Duodenal mucosa (tissue), 2 donors: ENCODE data around the gene AATF.
A peak's percentile ranks its signal among the peaks of the same experiment; 100 is the strongest.

Experiments
- H3K27ac ChIP-seq: one replicate; pipeline ENCODE4 v1.7.0; 2013; ENCODE audit warnings: low read depth, low read length
- H3K27me3 ChIP-seq, 2 donors: one replicate each; pipeline ENCODE4 v1.7.0; 2013; ENCODE audit warnings: low read length in 2 of 2, control low read depth in 1 of 2; ENCODE audit not compliant: insufficient read depth in 2 of 2, control insufficient read depth in 1 of 2
- H3K36me3 ChIP-seq, 2 donors: one replicate each; pipeline ENCODE4 v1.7.0; 2013; ENCODE audit warnings: low read length in 2 of 2, control low read depth in 1 of 2; ENCODE audit not compliant: insufficient read depth in 2 of 2, control insufficient read depth in 1 of 2
- H3K4me1 ChIP-seq, 2 donors: one replicate each; pipeline ENCODE4 v1.7.0; 2013; ENCODE audit warnings: low read length in 2 of 2, control low read depth in 1 of 2; ENCODE audit not compliant: insufficient read depth in 2 of 2, control insufficient read depth in 1 of 2
- H3K4me3 ChIP-seq, 2 donors: one replicate each; pipeline ENCODE4 v1.7.0; 2013; ENCODE audit warnings: low read length in 2 of 2, low read depth in 1 of 2
- H3K9ac ChIP-seq, 2 donors: one replicate each; pipeline ENCODE4 v1.7.0; 2013; ENCODE audit warnings: low read length in 2 of 2, low read depth in 1 of 2
- H3K9me3 ChIP-seq, 2 donors: one replicate each; pipeline ENCODE4 v1.7.0; 2013; ENCODE audit warnings: low read length in 2 of 2, control low read depth in 1 of 2; ENCODE audit not compliant: control insufficient read depth in 1 of 2

AATF gene

DNA sequence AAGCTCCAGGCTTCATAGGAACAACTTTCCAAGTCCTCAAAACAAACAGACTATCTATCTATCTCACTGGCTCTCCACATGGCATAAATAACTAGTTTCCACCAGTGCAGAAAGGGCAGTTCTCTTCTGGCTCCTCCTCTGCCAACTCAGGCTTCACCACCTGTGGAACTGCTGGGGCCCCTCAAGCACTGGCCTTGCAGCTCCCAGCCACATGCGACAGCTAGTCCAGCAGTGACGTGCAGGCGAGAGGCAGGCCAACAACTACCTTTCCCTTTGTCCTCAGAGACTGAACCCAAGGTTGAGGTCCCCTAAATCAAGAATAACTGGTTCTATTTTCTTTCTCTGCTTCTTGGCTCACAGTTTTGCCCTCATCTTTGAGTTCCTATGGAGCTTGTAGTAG is 137.6 kb downstream of the AATF start:
- H3K36me3 ChIP-seq = peaks cover 0 to 34% of the 10 kb centered on the region in 2 donors

DNA sequence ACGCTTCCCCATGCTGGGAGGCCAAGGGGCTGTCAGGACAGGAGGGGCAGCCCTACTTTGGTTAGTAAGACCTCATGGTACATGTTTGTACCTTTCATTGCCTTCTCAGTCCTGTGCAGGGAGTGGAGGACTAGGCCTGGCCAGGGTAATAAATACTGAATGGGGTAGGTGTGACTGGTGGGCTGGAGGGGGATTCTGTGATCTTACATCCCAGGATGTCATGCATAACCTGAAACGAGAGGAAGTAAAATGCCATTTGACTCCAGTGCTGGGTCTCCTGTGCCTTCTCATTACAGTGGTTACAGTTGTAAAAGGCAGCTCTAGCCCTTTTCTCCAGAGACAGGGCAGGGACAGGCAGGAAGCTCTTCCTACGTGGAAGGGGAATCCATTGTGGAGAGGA is 138.2 kb downstream of the AATF start:
- H3K36me3 ChIP-seq = peaks cover 0 to 34% of the 10 kb centered on the region in 2 donors
- H3K27ac ChIP-seq = no peak overlapping the region
- no peaks in the 10 kb centered on the region for H3K27me3 ChIP-seq
- no peaks in the 10 kb centered on the region for H3K9me3 ChIP-seq
- no peak overlapping the region for H3K4me3 ChIP-seq
- no peak overlapping the region for H3K9ac ChIP-seq
- peaks cover 6 to 15% of the 10 kb centered on the region in 2 donors for H3K4me1 ChIP-seq

More for the DNA sequence above, 137.6 kb downstream of the AATF start:
- Histone ChIP-seq H3K4me3 (no peak overlapping the region), H3K27me3 (no peaks in the 10 kb centered on the region), H3K9me3 (no peaks in the 10 kb centered on the region), H3K27ac (no peak overlapping the region), H3K4me1 (peaks cover under 1 to 9% of the 10 kb centered on the region in 2 donors), H3K9ac (no peak overlapping the region)

DNA sequence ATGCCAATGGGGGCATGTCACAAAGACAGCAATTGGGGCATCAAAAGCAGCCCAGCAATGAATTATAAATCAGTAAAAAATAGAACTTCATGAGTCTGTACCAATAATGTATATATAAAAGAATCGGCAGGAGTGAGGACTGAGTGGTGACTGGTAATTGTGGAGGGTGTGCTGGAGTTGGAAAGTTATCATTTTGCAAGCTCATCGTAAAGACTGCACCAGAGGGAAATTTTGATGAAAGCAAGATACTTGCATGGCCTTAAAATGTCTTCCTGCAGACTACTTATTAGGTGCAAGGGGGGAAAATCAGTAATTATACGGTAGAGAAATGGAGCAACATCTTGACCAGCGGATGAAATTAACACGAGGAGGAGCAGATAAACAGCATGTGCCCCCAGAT is 138.9 kb downstream of the AATF start:
- no peak overlapping the region for H3K4me3 ChIP-seq
- H3K9me3 ChIP-seq = no peaks in the 10 kb centered on the region
- H3K36me3 ChIP-seq = peaks cover 0 to 34% of the 10 kb centered on the region in 2 donors
- no peaks in the 10 kb centered on the region for H3K27me3 ChIP-seq
- H3K4me1 ChIP-seq = peaks cover 8 to 21% of the 10 kb centered on the region in 2 donors
- H3K9ac ChIP-seq = no peak overlapping the region
- no peak overlapping the region for H3K27ac ChIP-seq

DNA sequence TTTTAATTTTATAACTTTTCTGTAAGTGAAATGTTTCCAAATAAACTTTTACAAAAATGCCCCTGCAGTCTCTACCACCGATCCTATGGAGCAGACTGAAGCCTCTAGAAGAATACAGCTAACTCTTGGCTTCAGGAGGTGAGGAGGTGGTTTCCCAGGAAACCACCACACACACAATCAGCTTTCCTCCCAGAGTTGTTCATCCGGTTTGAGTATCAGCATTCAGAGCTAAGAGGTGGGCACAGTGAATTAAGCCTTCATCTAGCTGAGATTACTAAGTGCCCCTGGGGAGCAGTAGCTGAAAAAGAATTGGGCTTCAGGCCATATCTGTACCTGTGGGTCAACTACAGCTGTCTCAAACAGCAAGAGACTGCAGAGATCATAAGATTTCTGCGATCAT is 139.7 kb downstream of the AATF start:
- Histone ChIP-seq H3K27ac (no peak overlapping the region), H3K36me3 (peaks cover 0 to 34% of the 10 kb centered on the region in 2 donors)

DNA sequence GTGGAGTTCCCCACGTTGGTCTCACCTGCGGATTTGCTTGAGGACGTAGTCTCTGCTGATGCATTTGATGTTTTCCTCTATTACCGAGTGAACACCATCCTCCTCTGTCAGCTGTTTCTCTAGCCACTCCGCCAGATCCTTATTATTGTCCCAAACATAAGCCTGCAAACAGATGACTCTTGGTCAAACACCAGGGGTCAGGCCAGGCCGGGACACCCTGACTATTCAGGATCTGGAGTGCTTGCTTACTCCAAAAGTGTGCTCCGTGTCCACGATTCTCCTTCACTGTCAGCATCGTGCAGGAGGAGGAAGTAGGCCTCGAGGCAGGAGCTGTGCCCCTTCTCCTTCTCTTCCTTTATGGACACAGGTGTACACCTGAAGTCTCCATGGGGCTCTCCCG is 140.2 kb downstream of the AATF start:
- Histone ChIP-seq H3K27ac (no peak overlapping the region), H3K36me3 (peaks cover 0 to 34% of the 10 kb centered on the region in 2 donors), H3K9me3 (no peaks in the 10 kb centered on the region), H3K27me3 (no peaks in the 10 kb centered on the region), H3K4me3 (no peak overlapping the region), H3K4me1 (peaks cover 14 to 27% of the 10 kb centered on the region in 2 donors), H3K9ac (no peak overlapping the region)

More for the DNA sequence above, 139.7 kb downstream of the AATF start:
- Histone ChIP-seq H3K4me1 (peaks cover 14 to 27% of the 10 kb centered on the region in 2 donors), H3K4me3 (no peak overlapping the region), H3K27me3 (no peaks in the 10 kb centered on the region), H3K9ac (no peak overlapping the region), H3K9me3 (no peaks in the 10 kb centered on the region)

DNA sequence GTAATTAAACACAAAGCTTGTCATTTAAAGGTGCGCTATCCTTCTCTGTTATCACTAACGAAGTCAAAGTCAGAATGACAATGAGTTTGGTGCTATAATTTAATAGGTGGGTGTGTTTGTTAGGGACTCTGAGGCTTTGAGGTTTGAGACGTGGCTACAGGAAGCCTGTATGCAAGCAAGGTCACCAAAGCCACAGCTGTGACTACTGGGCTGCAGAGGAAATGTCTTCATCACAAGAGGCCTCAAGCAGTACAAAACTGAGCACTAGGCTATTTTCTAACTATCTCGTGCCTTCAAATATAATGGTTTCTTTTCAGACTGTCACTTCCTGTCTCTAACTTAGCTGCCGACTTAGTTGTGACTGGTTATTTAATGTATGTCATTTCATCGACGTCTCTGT is 141.2 kb downstream of the AATF start:
- Histone ChIP-seq H3K9me3 (no peaks in the 10 kb centered on the region), H3K36me3 (peaks cover 0 to 37% of the 10 kb centered on the region in 2 donors), H3K27ac (peak overlapping the region; percentile 47), H3K4me1 (peaks cover 14 to 27% of the 10 kb centered on the region in 2 donors), H3K27me3 (no peaks in the 10 kb centered on the region), H3K4me3 (no peak overlapping the region), H3K9ac (no peak overlapping the region)

DNA sequence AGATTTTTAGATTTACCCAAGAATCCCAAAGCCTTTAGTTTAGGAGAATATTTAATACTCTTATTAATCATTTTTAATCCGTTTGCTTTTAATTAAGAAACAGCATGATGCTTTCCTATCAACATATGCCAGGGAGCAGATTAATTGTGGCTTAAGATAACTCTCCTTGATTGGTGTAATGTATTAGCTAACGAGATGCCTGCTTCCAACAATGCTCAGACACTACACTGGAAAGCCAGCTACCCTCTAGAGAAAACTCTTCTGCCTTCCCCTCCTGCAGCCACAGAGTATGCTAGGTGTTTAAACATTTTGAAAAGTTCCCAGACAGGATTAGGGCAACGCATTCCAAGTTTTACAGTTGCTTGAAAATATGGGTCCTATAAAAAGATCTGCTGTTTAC is 142.2 kb downstream of the AATF start:
- Histone ChIP-seq H3K9ac (no peak overlapping the region), H3K4me3 (no peak overlapping the region), H3K36me3 (peaks cover 1 to 35% of the 10 kb centered on the region in 2 donors), H3K4me1 (peaks cover 14 to 27% of the 10 kb centered on the region in 2 donors), H3K27ac (no peak overlapping the region), H3K27me3 (no peaks in the 10 kb centered on the region), H3K9me3 (no peaks in the 10 kb centered on the region)

DNA sequence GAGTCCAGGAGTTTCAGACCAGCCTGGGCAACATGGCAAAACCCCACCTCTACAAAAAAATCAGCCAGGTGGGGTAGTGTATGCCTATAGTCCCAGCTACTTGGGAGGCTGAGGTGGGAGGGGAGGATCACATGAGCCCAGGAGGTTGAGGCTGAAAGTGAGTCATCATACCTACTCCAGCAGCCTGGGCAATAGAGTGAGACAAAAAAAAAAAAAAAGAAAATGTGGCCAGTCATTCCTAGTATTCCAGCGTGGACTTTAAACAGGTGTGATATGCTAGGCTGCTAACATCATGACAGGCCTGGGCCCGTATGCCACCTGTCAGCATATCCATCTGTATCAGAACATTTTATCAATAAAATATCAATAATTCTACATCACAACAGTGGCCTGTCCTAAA is 143.3 kb downstream of the AATF start:
- H3K27ac ChIP-seq = peak overlapping the region; percentile 17
- no peak overlapping the region for H3K4me3 ChIP-seq
- no peaks in the 10 kb centered on the region for H3K27me3 ChIP-seq
- H3K9me3 ChIP-seq = no peaks in the 10 kb centered on the region
- H3K4me1 ChIP-seq = peaks cover 14 to 27% of the 10 kb centered on the region in 2 donors
- H3K36me3 ChIP-seq = peaks cover 10 to 35% of the 10 kb centered on the region in 2 donors
- no peak overlapping the region for H3K9ac ChIP-seq

DNA sequence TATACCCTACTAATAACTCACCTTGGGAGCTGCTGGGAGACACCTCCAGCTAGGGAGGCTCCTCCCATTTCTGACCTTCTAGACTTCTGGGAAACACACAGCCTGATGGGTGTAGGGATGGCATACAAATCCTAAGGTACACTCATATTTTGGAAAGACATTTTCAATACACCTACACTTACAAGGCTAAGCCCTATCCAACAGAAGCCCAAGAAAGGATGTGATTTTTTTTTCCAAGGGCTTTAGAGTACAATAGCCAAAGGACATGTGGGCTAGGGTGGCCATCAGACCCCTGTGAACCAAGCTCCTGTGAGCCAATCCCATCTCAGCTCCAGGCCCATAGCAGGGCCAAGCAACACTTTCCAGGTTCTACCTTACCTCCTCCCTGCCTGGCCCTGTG is 143.9 kb downstream of the AATF start:
- H3K27ac ChIP-seq = peak overlapping the region; percentile 44
- peaks cover 13 to 35% of the 10 kb centered on the region in 2 donors for H3K36me3 ChIP-seq
- peaks cover 14 to 27% of the 10 kb centered on the region in 2 donors for H3K4me1 ChIP-seq

DNA sequence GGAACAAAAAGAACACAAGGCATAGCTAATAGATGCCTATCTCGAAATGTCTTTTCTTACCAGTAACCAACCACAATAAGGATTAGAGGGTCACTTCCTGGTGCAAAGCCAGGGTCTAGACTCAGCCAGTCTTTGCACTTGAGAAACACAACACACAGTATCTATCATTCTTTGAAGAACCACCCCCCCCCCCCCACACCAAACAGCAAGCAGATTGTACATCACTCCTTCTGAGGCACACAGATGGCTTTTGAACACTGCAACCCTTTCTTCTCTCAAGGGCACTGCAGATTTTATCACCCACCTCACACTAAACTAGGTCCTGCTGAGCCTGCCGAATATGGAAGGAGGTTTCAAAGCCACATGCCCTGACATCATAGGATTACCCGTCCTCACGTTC is 145.6 kb downstream of the AATF start:
- Histone ChIP-seq H3K9ac (no peak overlapping the region), H3K4me3 (no peak overlapping the region), H3K27ac (no peak overlapping the region), H3K4me1 (peaks cover 14 to 27% of the 10 kb centered on the region in 2 donors), H3K9me3 (no peaks in the 10 kb centered on the region), H3K36me3 (peaks cover 13 to 41% of the 10 kb centered on the region in 2 donors), H3K27me3 (no peaks in the 10 kb centered on the region)

More for the DNA sequence above, 143.9 kb downstream of the AATF start:
- Histone ChIP-seq H3K4me3 (no peak overlapping the region), H3K9ac (peak overlapping the region; percentile 13 to 15), H3K27me3 (no peaks in the 10 kb centered on the region), H3K9me3 (no peaks in the 10 kb centered on the region)

DNA sequence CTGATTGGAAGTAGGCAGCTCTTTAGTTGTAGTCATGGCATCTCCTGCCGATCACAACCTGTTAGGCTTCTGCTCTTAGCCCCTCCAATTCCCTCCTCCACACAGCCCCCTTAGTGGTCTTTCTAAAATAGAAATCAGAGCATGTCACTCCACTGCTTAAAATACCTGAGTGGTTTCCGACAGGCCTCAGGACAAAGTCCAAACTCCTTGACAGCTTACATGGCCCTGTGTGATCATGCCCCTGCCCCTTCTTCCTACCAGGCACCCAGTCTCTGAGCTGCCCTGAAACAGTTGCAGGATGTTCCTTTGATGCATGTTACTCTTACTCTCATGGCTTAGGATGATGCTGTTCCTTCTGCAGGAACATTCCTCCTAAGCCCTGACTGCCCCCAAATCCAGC is 147.3 kb downstream of the AATF start:
- Histone ChIP-seq H3K9me3 (no peaks in the 10 kb centered on the region), H3K27ac (no peak overlapping the region), H3K36me3 (peaks cover 13 to 39% of the 10 kb centered on the region in 2 donors), H3K27me3 (no peaks in the 10 kb centered on the region), H3K4me1 (peaks cover 14 to 20% of the 10 kb centered on the region in 2 donors), H3K4me3 (no peak overlapping the region), H3K9ac (no peak overlapping the region)
